Fibroblast of mammary gland (primary cell): ENCODE measurements around the gene GDF11.
A peak's percentile ranks its signal among the peaks of the same experiment; 100 is the strongest.

Experiments
- DNase-seq: peaks from one replicate; pipeline ENCODE4 v3.0.0-alpha.2; 2010; ENCODE audit warnings: low read depth
- H3K4me3 ChIP-seq: 2 replicates; pipeline ENCODE4 v1.5.1; 2011; ENCODE audit warnings: low read depth, mild to moderate bottlenecking, low read length, moderate library complexity; ENCODE audit not compliant: control insufficient read depth
- TF ChIP-seq, protein P1 (sequence below): conservative IDR thresholded peaks from 2 replicates; pipeline ENCODE4 v1.5.1; 2011; ENCODE audit warnings: low read depth, low read length, inconsistent platforms; ENCODE audit not compliant: control insufficient read depth, insufficient read depth

GDF11 gene

DNA sequence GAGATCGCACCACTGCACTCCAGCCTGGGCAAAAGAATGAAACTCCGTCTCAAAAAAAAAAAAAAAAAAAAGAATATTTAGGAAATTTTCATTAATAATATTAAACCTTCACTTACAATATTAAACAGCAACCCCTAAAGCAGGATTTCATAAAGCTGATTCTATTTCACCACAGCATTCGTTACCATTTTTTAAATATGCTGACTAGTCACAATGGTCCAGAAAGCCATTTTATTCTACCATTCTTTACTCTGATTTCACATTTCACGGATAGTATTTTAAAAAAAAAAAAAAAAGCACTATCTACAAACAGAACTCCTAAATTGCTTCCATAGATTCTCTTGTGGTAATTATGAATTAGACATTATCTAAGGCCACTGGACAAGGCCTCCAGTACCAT, 47.0 kb downstream of the GDF11 start:
- DNase-seq: no peak
- TF ChIP-seq, protein P1, sequence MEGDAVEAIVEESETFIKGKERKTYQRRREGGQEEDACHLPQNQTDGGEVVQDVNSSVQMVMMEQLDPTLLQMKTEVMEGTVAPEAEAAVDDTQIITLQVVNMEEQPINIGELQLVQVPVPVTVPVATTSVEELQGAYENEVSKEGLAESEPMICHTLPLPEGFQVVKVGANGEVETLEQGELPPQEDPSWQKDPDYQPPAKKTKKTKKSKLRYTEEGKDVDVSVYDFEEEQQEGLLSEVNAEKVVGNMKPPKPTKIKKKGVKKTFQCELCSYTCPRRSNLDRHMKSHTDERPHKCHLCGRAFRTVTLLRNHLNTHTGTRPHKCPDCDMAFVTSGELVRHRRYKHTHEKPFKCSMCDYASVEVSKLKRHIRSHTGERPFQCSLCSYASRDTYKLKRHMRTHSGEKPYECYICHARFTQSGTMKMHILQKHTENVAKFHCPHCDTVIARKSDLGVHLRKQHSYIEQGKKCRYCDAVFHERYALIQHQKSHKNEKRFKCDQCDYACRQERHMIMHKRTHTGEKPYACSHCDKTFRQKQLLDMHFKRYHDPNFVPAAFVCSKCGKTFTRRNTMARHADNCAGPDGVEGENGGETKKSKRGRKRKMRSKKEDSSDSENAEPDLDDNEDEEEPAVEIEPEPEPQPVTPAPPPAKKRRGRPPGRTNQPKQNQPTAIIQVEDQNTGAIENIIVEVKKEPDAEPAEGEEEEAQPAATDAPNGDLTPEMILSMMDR: no peak
- no peak overlapping the region for H3K4me3 ChIP-seq

GRCh38 chr12:55795950-55796349, 53.0 kb downstream of the GDF11 start:
- DNase-seq: no peak
- H3K4me3 ChIP-seq: no peak overlapping the region
- TF ChIP-seq, protein P1: no peak

- H3K4me3 ChIP-seq: no peak overlapping the region
- peak; percentile 63 for DNase-seq
- TF ChIP-seq, protein P1: peak; percentile 65
Measured at GRCh38 chr12:55797068-55797467, 54.1 kb downstream of the GDF11 start.

DNA sequence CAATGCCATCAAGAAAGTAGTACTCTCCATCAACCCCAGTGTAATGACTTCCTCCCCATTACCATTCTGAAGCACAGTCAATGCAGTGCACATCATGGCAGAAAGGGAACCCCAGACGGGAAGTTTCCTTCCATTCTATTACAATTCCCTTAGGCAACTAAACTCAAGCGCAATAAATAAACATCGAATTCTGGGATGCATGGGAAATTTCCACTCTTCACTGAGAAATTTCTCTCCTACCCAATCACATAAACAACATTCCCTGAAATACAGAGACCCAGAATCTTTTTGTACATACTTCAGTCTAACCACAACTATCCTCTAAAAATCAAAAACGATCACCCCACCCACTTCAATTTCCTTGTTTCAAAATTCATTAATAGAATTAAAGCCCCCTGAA, 54.6 kb downstream of the GDF11 start:
- no peak overlapping the region for H3K4me3 ChIP-seq
- no peak for DNase-seq
- TF ChIP-seq, protein P1: no peak
